ENCODE measurements around the gene AMIGO1.

- TF ChIP-seq, protein P1, sequence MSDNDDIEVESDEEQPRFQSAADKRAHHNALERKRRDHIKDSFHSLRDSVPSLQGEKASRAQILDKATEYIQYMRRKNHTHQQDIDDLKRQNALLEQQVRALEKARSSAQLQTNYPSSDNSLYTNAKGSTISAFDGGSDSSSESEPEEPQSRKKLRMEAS (IDR thresholded peaks at IDR 0.05): no peak
- no peak for TF ChIP-seq YY1 (IDR thresholded peaks at IDR 0.05; ENCODE audit: low read depth)
- TF ChIP-seq EP300 (IDR thresholded peaks at IDR 0.05; ENCODE audit: borderline replicate concordance): no peak
- no peak for TF ChIP-seq REST (IDR thresholded peaks at IDR 0.05; ENCODE audit: low read depth)
- TF ChIP-seq TAF1 (IDR thresholded peaks at IDR 0.05; ENCODE audit: low read depth): no peak
These were observed 11.9 kb downstream of the AMIGO1 start for GRCh38 chr1:109497449-109498160.

Data from Ishikawa (cell line).